ENCODE data around the gene EXOC4.
A peak's percentile ranks its signal among the peaks of the same experiment; 100 is the strongest.

The EXOC4 gene

GRCh38 chr7:133670250-133670649 lies 417.4 kb downstream of the EXOC4 start:
- DNase-seq = no peak

- no peak for DNase-seq
Measured at GRCh38 chr7:133672866-133673265, 420.0 kb downstream of the EXOC4 start.

- no peak for DNase-seq
Measured at GRCh38 chr7:133674079-133674763, 421.3 kb downstream of the EXOC4 start.

GRCh38 chr7:133675510-133676218 lies 422.8 kb downstream of the EXOC4 start:
- DNase-seq = no peak

- no peak for DNase-seq
Measured at GRCh38 chr7:133676805-133677370, 424.0 kb downstream of the EXOC4 start.

- no peak for DNase-seq
Measured at GRCh38 chr7:133678137-133678814, 425.4 kb downstream of the EXOC4 start.

GRCh38 chr7:133679977-133680376 lies 427.1 kb downstream of the EXOC4 start:
- no peak for DNase-seq

GRCh38 chr7:133681529-133681928 lies 428.7 kb downstream of the EXOC4 start:
- DNase-seq = no peak

- no peak for DNase-seq
Measured at GRCh38 chr7:133682364-133683181, 429.7 kb downstream of the EXOC4 start.

- no peak for DNase-seq
Measured at GRCh38 chr7:133683182-133683454, 430.2 kb downstream of the EXOC4 start.

GRCh38 chr7:133688483-133689239 lies 435.8 kb downstream of the EXOC4 start:
- no peak for DNase-seq

GRCh38 chr7:133690740-133691139 lies 437.9 kb downstream of the EXOC4 start:
- DNase-seq = no peak

GRCh38 chr7:133691727-133692610 lies 439.1 kb downstream of the EXOC4 start:
- DNase-seq = no peak

- DNase-seq = no peak
Measured at GRCh38 chr7:133693281-133693680, 440.4 kb downstream of the EXOC4 start.

GRCh38 chr7:133696056-133696455 lies 443.2 kb downstream of the EXOC4 start:
- no peak for DNase-seq

- no peak for DNase-seq
Measured at GRCh38 chr7:133697585-133697984, 444.7 kb downstream of the EXOC4 start.

GRCh38 chr7:133698127-133698526 lies 445.2 kb downstream of the EXOC4 start:
- DNase-seq = no peak

GRCh38 chr7:133699386-133699785 lies 446.5 kb downstream of the EXOC4 start:
- no peak for DNase-seq

GRCh38 chr7:133702078-133702477 lies 449.2 kb downstream of the EXOC4 start:
- peak in 4 of 56 donors; percentile 2 to 15 (median 8) for DNase-seq

- DNase-seq = no peak
Measured at GRCh38 chr7:133702960-133703359, 450.1 kb downstream of the EXOC4 start.
